PC-3 (cell line): Measurements from ENCODE around the gene ENTPD5.

ENCODE experiments used
- CTCF ChIP-seq: fragments of 300-600 bp; sonication (generic); conservative IDR thresholded peaks from 2 replicates; pipeline ENCODE4 v1.5.1; 2017; ENCODE audit warnings: antibody characterized with exemption, low read depth, mild to moderate bottlenecking, low read length
- EZH2 ChIP-seq: fragments of 300-600 bp; sonication (generic); IDR thresholded peaks from one replicate; pipeline ENCODE4 v1.6.1; 2017; ENCODE audit warnings: antibody characterized with exemption, mild to moderate bottlenecking, low read length; ENCODE audit not compliant: unreplicated experiment
- EZH2phosphoT487 ChIP-seq: fragments of 300-600 bp; sonication (generic); IDR thresholded peaks from 2 replicates; pipeline ENCODE4 v1.6.1; 2018; ENCODE audit warnings: mild to moderate bottlenecking, antibody characterized with exemption, low read length, borderline replicate concordance

- TF ChIP-seq CTCF (no peak), EZH2phosphoT487 (no peak), EZH2 (no peak)
Measured at GRCh38 chr14:74064426-74064825, 45.3 kb upstream of the ENTPD5 start.
